ENCODE data around the gene P2RY6.
"Not testable (repeated sequence)": the region's sequence is repeated elsewhere in the genome, so short reads cannot be mapped to it uniquely, and the experiment has no call there.

The P2RY6 gene

GRCh38 chr11:73271936-73272679 is at the start of gene P2RY6:
Gene P2RY6, plus strand, starts transcription at chr11:73272338. Its CDS starts 24,181 bp downstream, at chr11:73296519.
- no peak for DNase-seq

GRCh38 chr11:73223998-73224730 is 48.0 kb upstream of the P2RY6 start:
- no peak for DNase-seq

GRCh38 chr11:73225001-73225686 is 47.0 kb upstream of the P2RY6 start:
- DNase-seq = no peak

- no peak for DNase-seq
Observed at GRCh38 chr11:73225851-73226250, 46.3 kb upstream of the P2RY6 start.

GRCh38 chr11:73226297-73227006 is 45.7 kb upstream of the P2RY6 start:
- DNase-seq = no peak

GRCh38 chr11:73227571-73228211 is 44.4 kb upstream of the P2RY6 start:
- no peak for DNase-seq

GRCh38 chr11:73228268-73229134 is 43.6 kb upstream of the P2RY6 start:
- DNase-seq = no peak

GRCh38 chr11:73229321-73229895 is 42.7 kb upstream of the P2RY6 start:
- no peak for DNase-seq

GRCh38 chr11:73229896-73230875 is 42.0 kb upstream of the P2RY6 start:
- no peak for DNase-seq

GRCh38 chr11:73230931-73231330 is 41.2 kb upstream of the P2RY6 start:
- DNase-seq = no peak

GRCh38 chr11:73232487-73232886 is 39.7 kb upstream of the P2RY6 start:
- DNase-seq = not testable (repeated sequence)

GRCh38 chr11:73233211-73233610 is 38.9 kb upstream of the P2RY6 start:
- DNase-seq = no peak

GRCh38 chr11:73233692-73234470 is 38.3 kb upstream of the P2RY6 start:
- DNase-seq = no peak

GRCh38 chr11:73234471-73235181 is 37.5 kb upstream of the P2RY6 start:
- DNase-seq = no peak

GRCh38 chr11:73235236-73235786 is 36.8 kb upstream of the P2RY6 start:
- DNase-seq = no peak

- no peak for DNase-seq
Observed at GRCh38 chr11:73236205-73236765, 35.9 kb upstream of the P2RY6 start.

GRCh38 chr11:73236854-73237253 is 35.3 kb upstream of the P2RY6 start:
- DNase-seq = peak; percentile 50
